Measurements from ENCODE around the gene PAK6. TPM values are rescaled to one million over a fixed set of nuclear protein-coding genes. Genes with fewer than 3 reads are reported as not detected.

The PAK6 gene
- total and polyA plus RNA-seq, 12 donors: 4.9 to 31.0 (median 13.1) TPM

- no peak for TF ChIP-seq POLR2A (IDR thresholded peaks at IDR 0.05)
- TF ChIP-seq CTCF (IDR thresholded peaks at IDR 0.05): no peak
- Histone ChIP-seq H3K27me3 (no peaks in the 10 kb centered on the region), H3K4me3 (no peak overlapping the region), H3K4me1 (replicated peaks in 1 of 2) (peaks cover 8 to 12% of the 10 kb centered on the region in 2 donors), H3K27ac (peak overlapping the region in 1 of 5 donors; percentile 39), H3K9me3 (replicated peaks in 1 of 3) (no peaks in the 10 kb centered on the region), H3K36me3 (replicated peaks in 1 of 2) (no peaks in the 10 kb centered on the region)
- intact Hi-C loops (cut with DNase I): loop anchor here in 1 of 2 donors (5.0 kb wide), 1 partner anchor 50 kb away; no protein-coding TSS in a partner anchor
- peak in 3 of 7 donors; percentile 20 to 54 (median 45) for DNase-seq
- WGBS, 4 donors: 44 to 63% (median 55%) methylated on average over 6 of the region's 6 CpGs
Observed at GRCh38 chr15:40222131-40222530, 16.7 kb upstream of the PAK6 start.

GRCh38 chr15:40226736-40227135, 12.1 kb upstream of the PAK6 start:
- H3K4me1 ChIP-seq (replicated peaks in 1 of 2): peaks cover 4 to 6% of the 10 kb centered on the region in 2 donors
- no peaks in the 10 kb centered on the region for H3K9me3 ChIP-seq (replicated peaks in 1 of 3)
- TF ChIP-seq CTCF (IDR thresholded peaks at IDR 0.05) (no peak), POLR2A (IDR thresholded peaks at IDR 0.05) (no peak)
- H3K27me3 ChIP-seq: no peaks in the 10 kb centered on the region
- intact Hi-C loops (cut with DNase I): no loop called here
- no peak for DNase-seq
- no peaks in the 10 kb centered on the region for H3K36me3 ChIP-seq (replicated peaks in 1 of 2)
- H3K27ac ChIP-seq: no peak overlapping the region
- no peak overlapping the region for H3K4me3 ChIP-seq

- Histone ChIP-seq H3K4me1 (replicated peaks in 1 of 2) (no peaks in the 10 kb centered on the region), H3K36me3 (replicated peaks in 1 of 2) (no peaks in the 10 kb centered on the region), H3K27me3 (no peaks in the 10 kb centered on the region), H3K9me3 (replicated peaks in 1 of 3) (no peaks in the 10 kb centered on the region), H3K27ac (no peak overlapping the region), H3K4me3 (no peak overlapping the region)
- TF ChIP-seq POLR2A (IDR thresholded peaks at IDR 0.05) (no peak), CTCF (IDR thresholded peaks at IDR 0.05) (no peak)
- intact Hi-C loops (cut with DNase I): no loop called here
- WGBS, 4 donors: 95 to 99% (median 96%) methylated on average over 5 of the region's 5 CpGs
- DNase-seq: no peak
Observed at GRCh38 chr15:40229316-40229715, 9.5 kb upstream of the PAK6 start.

- 94 to 98% (median 96%) methylated on average over 1 of the region's 1 CpG for WGBS, 4 donors
- H3K4me1 ChIP-seq (replicated peaks in 1 of 2): no peaks in the 10 kb centered on the region
- DNase-seq: no peak
- no peaks in the 10 kb centered on the region for H3K36me3 ChIP-seq (replicated peaks in 1 of 2)
- H3K27me3 ChIP-seq: no peaks in the 10 kb centered on the region
- H3K4me3 ChIP-seq: no peak overlapping the region
- H3K27ac ChIP-seq: no peak overlapping the region
- H3K9me3 ChIP-seq (replicated peaks in 1 of 3): no peaks in the 10 kb centered on the region
- no peak for TF ChIP-seq CTCF (IDR thresholded peaks at IDR 0.05)
- TF ChIP-seq POLR2A (IDR thresholded peaks at IDR 0.05): no peak
- intact Hi-C loops (cut with DNase I): no loop called here
Observed at GRCh38 chr15:40229956-40230355, 8.9 kb upstream of the PAK6 start.
